ENCODE measurements around the gene PTPRG. TPM values are rescaled to one million over a fixed set of nuclear protein-coding genes. Genes with fewer than 3 reads are reported as not detected.

The PTPRG gene
- total RNA-seq, 1 experiment from 2014 or later, result not detected

DNA sequence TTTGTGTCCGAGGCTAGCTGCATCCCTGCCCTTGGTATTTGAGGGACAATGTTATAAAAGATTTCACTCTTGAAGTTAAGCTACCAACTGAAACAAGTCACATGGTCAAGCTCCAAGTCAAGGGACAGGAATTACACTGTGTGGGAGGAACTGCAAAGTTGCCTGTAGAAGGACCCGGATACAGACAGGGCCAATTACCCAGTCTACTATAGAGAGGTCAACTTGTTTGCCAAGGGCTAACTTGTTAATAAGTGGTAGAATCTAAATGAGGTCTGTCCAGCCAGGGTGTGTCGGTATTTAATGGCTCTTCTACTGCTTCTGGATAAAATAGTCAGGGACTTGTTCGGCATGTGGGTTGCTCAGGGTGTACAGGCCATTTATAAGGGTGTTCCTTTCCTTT, 55.7 kb downstream of the PTPRG start:
- DNase-seq (ENCODE audit: low spot score), result no peak

DNA sequence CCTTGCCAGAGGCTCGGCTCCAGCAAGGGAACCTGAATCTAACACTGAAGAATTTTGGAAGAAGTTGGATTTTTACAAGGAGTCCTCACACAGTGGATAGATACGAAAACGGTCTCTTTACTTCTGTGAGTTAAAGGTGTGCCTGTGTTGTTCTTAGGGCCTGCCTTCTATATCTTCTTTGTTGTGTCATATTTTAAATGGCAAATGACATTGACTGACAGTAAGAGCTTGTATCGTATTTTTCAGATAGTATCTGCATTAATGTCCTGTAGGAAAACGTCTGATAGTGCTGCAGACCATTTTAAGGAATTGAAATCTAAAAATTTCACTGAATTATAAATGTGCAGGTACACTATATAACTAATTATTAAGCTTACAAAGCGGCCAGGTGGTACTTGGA, 56.3 kb downstream of the PTPRG start:
- no peak for DNase-seq (ENCODE audit: low spot score)

DNA sequence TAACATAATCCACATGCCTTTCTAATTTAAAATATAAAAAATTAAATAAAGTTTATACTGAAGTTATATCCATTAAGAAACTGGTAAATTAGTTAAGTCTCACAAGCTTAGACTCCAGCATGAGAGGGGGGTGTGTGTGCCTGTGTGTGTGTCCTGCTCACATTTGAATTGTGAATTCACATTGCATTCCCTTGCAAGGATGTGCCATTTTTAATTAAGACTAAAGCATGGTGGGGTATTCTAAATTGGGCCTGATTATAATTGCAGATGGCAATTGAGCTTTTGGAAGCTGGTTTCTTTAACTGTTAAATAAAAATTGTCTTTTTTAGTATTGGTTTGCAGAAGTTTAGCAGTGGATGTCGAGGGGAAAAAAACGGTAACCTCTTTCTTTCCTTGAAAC, 56.9 kb downstream of the PTPRG start:
- DNase-seq (ENCODE audit: low spot score), result no peak

DNA sequence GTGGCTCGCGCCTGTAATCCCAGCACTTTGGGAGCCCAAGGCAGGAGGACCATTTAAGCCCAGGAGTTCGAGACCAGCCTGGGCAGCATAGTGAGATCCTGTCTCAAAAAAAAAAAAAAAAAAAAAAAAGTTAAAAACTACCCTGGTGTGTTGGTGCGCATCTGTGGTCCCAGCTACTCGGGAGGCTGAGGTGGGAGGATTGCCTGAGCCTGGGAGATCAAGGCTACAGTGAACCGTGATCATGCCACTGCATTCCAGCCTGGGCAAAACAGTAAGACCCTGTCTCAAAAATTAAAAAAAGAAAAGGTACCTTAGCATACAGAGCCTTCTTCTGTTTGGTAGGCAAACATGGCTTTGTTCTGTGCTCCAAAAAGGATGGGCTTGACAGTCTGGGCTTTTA, 57.5 kb downstream of the PTPRG start:
- no peak for DNase-seq (ENCODE audit: low spot score)

DNA sequence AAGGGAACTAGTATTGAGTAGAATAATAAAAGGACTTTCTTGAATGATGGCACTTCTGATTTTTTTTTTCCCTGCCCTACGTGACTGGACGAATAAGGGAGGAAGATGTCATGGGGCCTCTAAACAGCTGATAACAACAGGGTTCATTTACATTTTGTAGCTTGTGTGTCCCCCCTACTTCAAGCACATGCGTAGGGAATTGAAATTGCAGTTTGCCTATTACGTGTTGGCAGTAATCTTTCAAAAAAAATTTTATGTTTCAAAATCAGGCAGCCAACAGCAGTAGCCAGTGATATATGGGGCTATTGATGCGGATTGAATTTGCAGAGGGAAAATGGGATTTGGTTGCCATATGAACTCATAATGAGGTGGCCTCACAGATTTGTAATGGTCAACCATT, 58.7 kb downstream of the PTPRG start:
- DNase-seq (ENCODE audit: low spot score), result no peak

DNA sequence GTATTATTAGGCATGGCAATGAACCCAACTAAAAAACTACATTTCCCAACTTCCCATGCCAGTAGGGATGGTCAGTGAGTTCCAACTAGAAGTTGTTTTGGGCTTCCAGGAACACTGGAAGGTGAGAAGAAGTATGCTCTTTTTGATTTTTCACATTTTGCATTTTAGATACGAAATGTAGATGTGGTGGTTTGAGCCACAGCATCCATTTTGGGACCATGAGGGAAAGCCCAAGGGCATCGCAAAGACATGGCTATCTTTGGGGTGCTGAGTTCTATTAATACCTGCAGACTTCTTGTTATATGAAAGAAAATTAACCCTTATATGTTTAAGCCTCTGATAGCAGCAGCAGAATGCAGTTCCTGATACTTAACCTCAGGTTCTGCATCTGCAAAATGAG, 62.9 kb downstream of the PTPRG start:
- no peak for DNase-seq (ENCODE audit: low spot score)

DNA sequence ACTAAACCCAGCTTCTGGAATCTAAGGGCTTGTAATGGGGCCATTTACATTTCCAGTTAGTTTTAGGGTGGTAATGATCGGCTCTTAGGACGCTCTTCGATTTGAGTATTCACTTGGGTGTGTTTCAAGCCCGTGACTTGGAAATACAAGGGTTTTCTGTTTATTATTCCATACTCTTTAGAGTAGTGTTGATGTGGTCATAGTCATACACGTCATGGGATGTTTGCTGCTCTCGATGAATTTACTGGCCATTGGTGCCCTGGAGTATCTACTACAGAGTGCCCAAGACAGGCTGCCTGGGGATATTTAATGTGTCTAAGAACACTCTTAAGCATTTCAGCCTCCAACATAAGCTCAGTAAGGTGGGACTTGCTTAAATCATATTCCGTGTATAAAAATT, 64.1 kb downstream of the PTPRG start:
- DNase-seq (ENCODE audit: low spot score), result no peak

DNA sequence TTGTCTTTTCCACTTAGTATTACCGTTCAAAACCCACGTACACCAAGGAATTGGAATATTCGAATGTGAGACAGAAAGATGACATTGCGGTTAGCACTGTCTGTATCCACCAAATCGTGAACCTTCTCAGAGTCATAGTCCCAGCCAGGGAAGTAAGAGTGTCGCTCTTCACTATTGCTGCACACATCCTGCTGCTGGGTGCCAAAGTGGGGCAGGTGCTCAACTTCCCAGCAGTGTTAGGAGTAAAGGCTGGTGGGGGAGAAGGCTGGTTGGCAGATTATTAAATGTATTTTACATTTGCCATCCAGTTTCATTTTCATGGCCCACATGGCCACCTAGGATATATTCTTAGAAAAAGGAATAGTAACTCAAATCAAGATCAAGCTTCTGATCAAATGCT, 65.1 kb downstream of the PTPRG start:
- no peak for DNase-seq (ENCODE audit: low spot score)

DNA sequence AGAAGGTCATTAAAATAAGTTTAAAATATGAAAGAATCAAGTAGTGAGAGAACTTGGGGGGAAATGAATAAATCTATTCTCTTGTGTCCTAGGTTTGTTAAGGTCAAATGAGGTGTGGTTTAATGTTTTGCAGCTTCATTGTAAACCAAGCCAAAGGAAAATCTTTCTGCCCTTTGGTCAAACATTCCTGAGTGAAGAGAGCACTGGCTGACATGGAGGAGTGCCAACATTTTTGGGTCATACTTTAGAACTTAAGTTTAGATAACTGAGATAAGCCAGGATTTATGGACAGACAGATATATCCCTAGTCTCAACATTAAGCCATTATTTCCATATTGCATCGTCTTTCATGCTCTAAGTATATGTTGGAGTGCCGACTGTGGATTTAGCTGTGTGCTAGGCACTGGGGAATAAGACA, 66.4 kb downstream of the PTPRG start:
- no peak for DNase-seq (ENCODE audit: low spot score)

DNA sequence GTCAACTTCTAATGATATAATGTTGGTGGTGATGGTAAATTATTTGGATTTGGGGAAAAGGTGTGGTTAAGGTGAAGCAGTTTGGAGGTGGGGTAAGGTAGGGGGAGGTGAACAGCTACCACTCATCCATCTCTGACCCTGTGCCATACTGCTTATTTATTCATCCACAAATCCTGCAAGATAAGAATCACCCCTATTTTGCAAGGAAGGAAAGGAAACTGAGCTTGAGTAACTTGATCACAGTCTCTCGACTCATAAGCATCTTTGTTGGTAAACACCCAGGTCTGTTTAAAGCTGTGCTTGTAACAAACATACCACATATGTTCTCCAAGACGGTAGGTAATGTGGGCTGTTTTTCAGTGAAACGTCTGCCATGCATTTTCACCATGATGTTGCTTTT, 67.3 kb downstream of the PTPRG start:
- DNase-seq (ENCODE audit: low spot score), result no peak

DNA sequence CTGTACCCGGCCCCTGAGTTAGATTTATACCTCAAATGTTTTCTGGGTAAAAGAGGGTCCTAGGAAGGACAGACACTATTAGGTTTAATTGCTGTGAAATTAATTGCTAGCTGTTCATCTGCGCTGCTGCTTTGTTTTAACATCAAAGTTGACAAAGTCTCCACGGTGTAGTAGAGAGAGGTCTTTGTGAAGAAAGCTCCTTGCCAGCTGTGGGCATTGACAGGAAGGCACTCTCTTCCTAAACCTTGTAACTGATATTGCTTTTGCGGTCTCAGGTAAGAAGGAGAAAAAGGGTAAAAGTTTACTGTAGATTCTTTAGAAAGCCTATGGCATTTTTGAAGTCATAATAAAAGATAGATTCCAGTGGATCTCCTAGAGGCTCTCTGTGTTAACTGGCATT, 68.1 kb downstream of the PTPRG start:
- DNase-seq (ENCODE audit: low spot score), result no peak

DNA sequence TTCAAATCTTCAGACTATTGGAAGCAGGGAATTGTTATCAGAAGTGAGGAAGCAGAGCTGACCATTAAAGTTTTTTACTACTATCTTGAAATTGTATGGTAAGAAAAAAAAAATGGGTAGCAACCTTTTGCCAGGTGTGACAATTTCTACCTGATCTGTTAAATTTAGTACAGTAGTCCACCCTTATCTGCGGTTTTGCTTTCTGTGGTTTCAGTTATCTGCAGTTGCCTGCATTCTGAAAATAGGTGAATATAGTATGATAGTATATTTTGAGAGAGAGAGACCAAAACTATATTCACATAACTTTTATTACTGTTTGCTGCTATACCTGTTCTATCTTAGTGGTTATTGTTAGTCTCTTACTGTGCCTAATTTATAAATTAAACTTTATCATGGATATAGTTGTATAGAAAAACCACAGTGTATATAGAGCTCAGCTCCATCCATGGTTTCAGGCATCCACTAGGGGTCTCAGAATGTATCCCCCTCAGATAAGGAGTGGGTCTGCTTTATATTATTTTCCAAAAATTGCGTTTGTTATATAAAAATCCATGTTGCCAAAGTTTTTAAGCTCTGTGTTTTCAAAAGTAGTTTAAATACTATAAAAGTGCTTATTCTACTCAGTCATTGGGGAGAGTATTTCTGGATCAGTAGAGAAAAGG, 69.9 kb downstream of the PTPRG start:
- DNase-seq (ENCODE audit: low spot score), result no peak

DNA sequence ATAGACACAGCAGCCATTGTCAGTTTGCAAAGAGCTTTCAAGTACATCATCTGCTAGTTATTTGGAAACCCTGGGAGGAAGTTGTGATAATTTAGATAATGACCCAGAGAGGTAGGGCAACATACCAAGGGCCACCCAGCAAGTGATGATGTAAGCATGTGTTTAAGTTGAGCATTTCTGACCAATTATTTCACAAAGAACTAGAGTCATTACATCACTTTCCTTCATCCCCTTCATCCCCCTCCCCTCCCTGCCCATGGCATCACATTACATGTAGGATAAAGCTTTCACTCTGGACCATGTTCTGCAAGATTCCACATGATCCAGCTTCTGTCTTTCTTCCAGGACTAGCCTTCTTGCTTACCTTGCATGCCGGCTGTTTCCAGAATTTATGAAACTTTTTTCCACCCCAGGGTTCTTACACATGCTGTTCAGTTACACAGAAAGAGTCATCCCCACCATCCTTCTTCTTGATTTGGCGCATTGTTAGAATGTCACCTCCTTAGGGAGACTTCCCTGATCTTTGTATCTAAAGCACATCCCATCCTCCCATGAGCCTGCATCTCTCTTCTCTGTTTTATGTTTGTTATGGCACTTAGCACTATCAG, 71.3 kb downstream of the PTPRG start:
- no peak for DNase-seq (ENCODE audit: low spot score)

DNA sequence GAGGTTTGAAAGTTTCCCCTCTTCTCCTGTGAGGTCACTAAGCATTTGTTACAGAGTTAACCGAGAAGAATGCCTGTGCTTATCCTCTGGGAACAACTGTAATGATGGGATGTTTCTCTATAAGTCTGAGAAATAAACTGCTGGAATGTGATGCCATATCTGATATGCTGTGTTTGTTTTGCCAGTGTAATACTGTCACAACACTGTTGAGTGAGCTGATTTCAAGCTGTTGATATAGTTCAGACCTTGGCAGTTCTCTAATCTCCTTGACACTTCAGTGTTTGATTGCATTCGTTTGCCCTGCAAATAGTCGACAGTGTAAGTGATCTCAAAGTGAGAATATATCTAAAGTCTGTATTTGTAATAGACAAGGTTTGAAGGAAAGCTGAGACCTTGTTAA, 73.3 kb downstream of the PTPRG start:
- no peak for DNase-seq (ENCODE audit: low spot score)

DNA sequence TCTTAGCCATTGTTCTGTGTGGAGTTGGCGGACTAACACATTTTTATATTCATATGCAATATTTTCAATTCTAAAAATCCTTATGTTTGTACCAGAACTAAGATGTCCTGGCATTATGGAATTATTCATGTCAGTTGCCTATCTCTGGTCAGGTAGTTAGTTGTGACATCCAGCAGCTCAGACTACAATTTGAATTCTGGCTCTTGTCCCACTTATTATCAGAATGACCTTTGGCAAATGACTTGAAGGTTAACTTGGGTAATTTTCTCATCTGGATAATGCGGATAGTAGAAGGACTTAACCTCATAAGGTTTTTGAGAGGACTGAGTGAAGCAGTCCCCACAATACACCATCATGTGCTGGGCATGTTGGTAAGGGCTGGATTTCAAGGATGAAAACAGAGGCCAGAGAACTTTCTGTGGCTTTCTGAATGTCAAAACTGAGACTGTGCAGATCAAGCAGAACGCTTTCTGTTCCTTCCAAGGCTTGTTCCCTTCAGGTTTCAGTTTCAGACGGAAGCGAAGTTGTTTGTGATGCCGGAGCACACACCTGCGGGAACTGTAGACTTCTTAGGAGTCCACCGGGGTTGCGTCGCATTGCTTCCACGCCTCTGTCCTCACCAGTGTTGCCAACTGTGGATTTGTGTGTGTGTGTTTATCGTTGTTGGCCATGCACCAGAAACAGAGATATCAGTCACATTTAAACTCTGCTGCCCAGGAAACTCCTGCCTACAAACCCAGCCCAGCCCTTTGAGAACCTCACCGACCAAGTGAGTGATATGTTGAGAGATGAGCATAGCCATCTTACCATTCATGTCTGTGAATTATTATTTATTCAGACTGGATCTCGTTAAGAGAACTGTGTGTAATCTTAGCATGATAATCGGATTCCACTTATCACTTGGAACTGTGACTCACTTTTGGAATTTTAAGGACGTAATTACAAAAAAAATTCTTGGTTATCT, 76.0 kb downstream of the PTPRG start:
- no peak for DNase-seq (ENCODE audit: low spot score)

DNA sequence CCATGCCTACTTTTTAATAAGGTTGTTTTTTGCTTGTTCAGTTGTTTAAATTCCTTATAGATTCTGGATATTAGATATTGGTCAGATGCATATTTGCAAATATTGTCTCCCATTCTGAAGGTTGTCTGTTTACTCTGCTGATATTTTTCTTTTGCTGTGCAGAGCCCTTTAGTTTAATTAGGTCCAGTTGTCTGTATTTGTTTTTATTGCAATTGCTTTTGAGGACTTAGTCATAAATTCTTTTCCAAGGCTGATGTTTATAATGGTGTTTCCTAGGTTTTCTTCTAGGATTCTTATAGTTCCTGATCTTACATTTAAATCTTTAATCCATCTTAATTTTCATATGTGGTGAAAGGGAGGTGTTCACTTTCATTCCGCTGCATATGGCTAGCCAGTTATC, 77.4 kb downstream of the PTPRG start:
- no peak for DNase-seq (ENCODE audit: low spot score)

DNA sequence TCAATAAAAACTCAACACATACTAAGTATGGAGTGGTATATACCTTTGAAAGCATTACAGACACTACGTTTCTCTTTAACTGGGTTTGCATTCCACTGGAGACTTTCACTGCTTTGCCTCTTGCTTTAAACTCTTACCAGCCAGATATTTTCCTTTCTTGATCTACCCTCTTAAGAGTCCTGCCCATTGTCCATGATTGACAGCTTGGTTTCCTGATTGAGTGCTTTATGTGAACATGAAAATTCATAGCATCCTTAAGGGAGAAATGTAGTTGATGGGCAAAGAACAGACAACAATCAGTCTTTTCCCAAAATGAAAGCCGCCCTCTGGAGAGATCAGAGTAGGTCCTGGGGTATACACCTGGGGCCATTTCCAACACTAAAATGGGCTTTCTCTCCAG, 78.6 kb downstream of the PTPRG start:
- no peak for DNase-seq (ENCODE audit: low spot score)

DNA sequence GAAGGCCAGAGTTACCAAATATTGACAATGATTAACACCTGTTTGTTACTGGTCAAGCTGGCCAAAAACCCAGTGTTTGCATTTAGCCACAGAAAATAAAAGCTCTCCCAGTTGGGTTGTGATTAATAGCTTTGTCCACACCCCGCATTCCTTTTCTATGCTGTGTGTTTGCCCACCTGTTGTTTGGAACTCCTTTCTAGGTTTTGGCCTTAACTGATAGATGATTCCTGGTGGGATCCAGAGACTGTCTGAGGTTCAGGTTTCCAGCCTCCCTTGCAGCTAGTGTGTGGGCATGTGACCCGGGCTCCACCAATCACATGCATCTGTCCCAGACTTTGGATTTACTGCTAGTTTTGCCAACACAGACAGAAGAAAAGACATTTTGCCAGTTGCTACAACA, 83.8 kb downstream of the PTPRG start:
- DNase-seq (ENCODE audit: low spot score), result peak; percentile 9

DNA sequence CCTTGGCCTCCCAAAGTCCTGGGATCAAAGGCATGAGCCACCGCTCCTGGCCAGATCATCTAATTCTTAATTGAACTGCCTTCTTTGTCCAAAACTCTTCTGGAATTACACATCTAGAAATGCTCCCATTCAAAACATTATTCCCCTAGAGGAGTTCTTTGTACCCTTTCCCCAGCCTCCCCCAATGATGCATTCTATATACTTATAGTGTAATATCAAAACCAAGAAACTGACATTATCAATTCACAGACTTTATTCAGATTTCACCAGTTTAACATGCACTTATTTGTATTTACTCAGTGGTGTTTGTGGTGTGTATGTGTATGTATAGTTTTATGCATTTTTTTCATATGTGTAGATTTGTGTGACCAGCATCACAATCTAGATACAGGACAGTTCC, 85.0 kb downstream of the PTPRG start:
- DNase-seq (ENCODE audit: low spot score), result no peak

DNA sequence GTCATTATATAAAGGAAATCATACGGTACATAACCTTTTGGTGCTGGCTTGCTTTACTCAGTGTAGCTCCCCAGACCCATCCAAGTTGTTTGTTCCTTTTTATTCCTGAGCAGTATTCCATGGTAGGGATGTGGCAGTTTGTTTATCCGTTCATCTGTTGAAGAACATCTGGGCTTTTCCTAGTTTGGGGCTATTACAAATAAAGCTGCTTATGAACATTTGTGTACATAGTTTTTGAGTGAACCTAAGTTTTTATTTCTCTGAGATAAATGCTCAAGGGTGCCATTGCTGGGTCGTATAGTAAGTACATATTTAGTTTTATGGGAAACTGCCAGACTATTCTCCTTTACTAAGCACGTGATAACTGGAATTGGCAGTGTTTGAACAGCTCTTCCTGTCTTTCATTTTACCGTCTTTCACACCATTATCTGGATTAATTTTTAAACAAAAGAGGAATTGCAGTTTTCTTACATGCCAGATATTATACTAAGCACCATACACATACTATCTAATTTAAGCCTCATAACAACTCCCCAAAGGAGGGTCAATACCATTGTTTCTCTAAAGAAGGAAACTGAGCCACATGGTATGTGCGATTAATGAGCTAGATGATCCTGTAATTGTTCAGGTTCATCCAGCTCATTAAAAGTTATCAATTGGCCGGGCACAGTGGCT, 85.6 kb downstream of the PTPRG start:
- DNase-seq (ENCODE audit: low spot score), result no peak

DNA sequence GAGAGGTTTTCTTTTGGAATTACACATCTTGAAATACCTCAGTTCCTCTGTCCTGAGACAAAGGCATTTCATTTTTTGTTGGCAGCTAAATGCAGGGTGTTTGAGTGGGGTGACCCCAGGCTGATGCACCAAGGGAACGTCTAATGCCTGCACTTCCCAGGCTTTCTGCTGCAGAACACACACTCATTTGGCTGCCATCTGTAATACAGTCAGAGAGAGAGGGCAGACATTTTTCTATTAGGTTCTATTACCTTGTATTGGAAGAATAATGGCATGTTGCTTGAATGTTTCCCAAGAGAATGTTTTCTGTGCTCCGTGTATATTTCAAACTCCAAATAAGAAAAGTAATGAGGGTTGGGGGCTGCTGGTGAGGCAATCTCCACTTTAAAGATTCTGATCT, 87.1 kb downstream of the PTPRG start:
- no peak for DNase-seq (ENCODE audit: low spot score)

All from HT-29 (cell line).